ENCODE data around the gene OSBPL5.

OSBPL5 gene

DNA sequence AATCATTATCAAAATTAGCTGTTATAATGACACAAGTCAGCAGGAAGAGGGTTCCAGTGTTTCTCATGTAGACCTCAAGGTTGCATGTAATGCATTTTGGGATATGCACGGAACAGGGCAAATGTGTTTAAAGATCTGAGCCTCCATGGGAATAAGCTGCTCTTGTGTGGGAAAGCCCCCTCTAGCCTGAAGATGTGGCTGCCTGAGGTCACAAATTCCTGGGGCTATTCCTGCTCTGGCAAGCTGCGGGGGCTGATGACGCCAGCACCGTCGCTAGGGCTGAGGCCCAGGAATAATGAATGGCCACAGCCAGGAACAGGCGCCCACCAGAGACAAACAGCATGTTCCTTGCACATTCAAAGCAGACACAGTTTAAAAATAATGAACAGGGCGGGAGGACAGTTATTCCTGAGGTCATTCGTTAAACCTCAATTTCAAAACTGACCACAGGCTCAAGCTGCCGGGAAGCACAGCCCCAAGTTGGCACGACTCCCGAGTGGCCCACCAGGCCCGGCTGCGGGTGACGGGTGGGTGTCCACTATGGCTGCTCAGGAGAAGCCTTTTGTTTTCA lies 11.7 kb downstream of the OSBPL5 start:
- Mint-ChIP-seq H3K27me3 (no peaks in the 10 kb centered on the region), H3K4me1 (peaks cover 46% of the 10 kb centered on the region), H3K27ac (peak overlapping the region in 1 of 2 donors; percentile 90), H3K4me3 (no peak overlapping the region), H3K9me3 (no peaks in the 10 kb centered on the region)
- no peak for ATAC-seq
- DNase-seq: no peak

GRCh38 chr11:3152471-3153110 lies 12.5 kb downstream of the OSBPL5 start:
- Mint-ChIP-seq H3K9me3 (no peaks in the 10 kb centered on the region), H3K4me3 (no peak overlapping the region), H3K4me1 (peaks cover 41% of the 10 kb centered on the region), H3K27me3 (no peaks in the 10 kb centered on the region), H3K27ac (no peak overlapping the region)
- ATAC-seq (no peak), DNase-seq (no peak)

- H3K9me3 Mint-ChIP-seq: no peaks in the 10 kb centered on the region
- no peak overlapping the region for H3K4me3 Mint-ChIP-seq
- H3K27ac Mint-ChIP-seq: no peak overlapping the region
- ATAC-seq: no peak
- H3K27me3 Mint-ChIP-seq: no peaks in the 10 kb centered on the region
- no peak for DNase-seq
- peaks cover 33% of the 10 kb centered on the region for H3K4me1 Mint-ChIP-seq
These were observed 14.4 kb downstream of the OSBPL5 start for GRCh38 chr11:3150726-3151125.

GRCh38 chr11:3149852-3150188 lies 15.3 kb downstream of the OSBPL5 start:
- H3K27me3 Mint-ChIP-seq: no peaks in the 10 kb centered on the region
- DNase-seq: no peak
- ATAC-seq: no peak
- H3K27ac Mint-ChIP-seq: no peak overlapping the region
- H3K9me3 Mint-ChIP-seq: no peaks in the 10 kb centered on the region
- H3K4me1 Mint-ChIP-seq: peaks cover 38% of the 10 kb centered on the region
- no peak overlapping the region for H3K4me3 Mint-ChIP-seq

DNA sequence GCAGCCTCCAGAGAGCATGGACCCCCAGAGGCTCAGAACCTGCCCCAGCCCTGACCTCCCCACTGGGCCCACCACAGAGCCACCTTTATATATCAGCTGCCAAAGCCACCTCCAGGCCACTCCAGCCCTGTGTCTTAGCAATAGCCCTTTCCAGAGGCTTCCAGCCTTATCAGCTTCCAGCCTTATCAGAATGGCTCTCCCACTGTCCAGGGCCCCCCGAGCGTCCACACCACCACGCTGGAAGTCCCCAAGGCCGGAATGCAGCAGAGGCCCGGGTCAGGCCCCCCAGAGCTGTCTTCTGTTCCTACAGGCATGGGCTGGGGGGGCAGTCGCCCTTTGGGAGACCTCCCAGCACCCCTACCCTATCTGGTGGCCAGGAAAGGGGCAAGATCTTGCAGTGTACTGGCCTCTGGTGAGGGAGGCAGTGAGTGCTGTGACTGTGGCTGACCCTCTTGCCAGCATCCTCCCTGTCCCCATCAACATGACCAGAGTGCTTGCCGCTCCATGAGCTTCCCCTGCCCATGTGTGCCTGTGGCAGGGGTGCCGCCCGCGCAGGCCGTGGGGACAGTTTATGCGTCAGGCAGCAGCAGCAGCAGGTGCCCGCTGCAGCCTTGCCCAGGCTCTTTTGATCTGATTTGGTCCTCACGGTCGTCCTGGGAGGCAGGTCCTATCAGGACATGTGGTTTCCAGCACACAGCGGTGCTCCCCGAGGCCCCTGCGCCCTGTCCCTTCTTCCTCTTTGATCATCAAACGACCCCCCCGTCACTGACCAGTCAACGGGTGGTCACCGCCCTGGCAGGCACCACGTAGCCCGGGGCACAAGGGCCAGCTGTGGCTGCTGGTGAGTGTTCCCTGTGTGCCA lies 15.9 kb downstream of the OSBPL5 start:
- H3K4me1 Mint-ChIP-seq: peaks cover 38% of the 10 kb centered on the region
- no peak for ATAC-seq
- H3K27ac Mint-ChIP-seq: no peak overlapping the region
- H3K27me3 Mint-ChIP-seq: no peaks in the 10 kb centered on the region
- H3K4me3 Mint-ChIP-seq: no peak overlapping the region
- DNase-seq: no peak
- H3K9me3 Mint-ChIP-seq: no peaks in the 10 kb centered on the region

- no peaks in the 10 kb centered on the region for H3K9me3 Mint-ChIP-seq
- DNase-seq: no peak
- peak overlapping the region in 1 of 2 donors; percentile 21 for H3K27ac Mint-ChIP-seq
- no peak overlapping the region for H3K4me3 Mint-ChIP-seq
- peaks cover 38% of the 10 kb centered on the region for H3K4me1 Mint-ChIP-seq
- no peaks in the 10 kb centered on the region for H3K27me3 Mint-ChIP-seq
- no peak for ATAC-seq
These were observed 16.7 kb downstream of the OSBPL5 start for GRCh38 chr11:3148255-3148989.

DNA sequence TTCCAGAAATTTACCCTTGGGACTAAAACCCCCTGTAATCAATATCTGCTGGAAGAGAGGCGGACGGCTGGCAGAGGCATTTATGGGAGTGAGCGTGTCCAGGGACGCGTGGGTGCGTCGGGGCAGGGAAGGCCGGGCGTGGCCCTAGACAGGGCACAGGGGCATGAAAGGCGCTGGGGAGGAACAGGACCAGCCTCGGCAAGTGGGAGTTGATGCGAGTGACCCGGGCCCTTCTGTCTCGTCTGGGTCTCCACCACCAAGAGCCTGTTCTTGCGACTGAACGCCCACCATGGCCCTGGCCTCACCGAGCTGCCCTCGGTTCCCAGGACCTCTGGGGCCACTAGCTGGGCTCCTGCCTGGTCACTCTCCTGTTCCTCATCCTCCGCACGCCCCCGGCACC lies 17.5 kb downstream of the OSBPL5 start:
- Mint-ChIP-seq H3K9me3 (no peaks in the 10 kb centered on the region), H3K4me3 (no peak overlapping the region), H3K4me1 (peaks cover 35% of the 10 kb centered on the region), H3K27me3 (no peaks in the 10 kb centered on the region), H3K27ac (no peak overlapping the region)
- no peak for DNase-seq
- ATAC-seq: no peak

DNA sequence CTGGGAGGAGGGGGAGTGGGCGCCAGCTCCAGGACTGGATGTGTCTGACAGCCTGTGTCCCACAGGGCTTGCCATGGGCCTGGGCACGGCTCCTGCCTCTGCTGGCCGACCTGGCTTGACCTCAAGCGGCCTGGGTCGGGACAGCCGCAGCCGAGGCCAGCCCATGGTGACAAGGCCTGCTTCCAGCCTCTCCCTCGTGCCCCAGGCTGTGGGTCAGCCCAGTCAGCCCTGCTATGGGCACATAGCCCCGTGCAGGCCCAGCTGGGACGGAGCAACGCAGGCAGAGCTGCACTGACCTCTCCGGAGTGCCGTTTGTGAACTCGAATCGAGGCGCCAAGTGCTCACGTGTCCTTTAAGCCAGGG lies 17.9 kb downstream of the OSBPL5 start:
- no peak for DNase-seq
- Mint-ChIP-seq H3K27ac (no peak overlapping the region), H3K9me3 (no peaks in the 10 kb centered on the region), H3K4me3 (no peak overlapping the region), H3K27me3 (no peaks in the 10 kb centered on the region), H3K4me1 (peaks cover 35% of the 10 kb centered on the region)
- no peak for ATAC-seq

- no peak overlapping the region for H3K4me3 Mint-ChIP-seq
- DNase-seq: no peak
- H3K27ac Mint-ChIP-seq: no peak overlapping the region
- H3K9me3 Mint-ChIP-seq: no peaks in the 10 kb centered on the region
- H3K4me1 Mint-ChIP-seq: peaks cover 35% of the 10 kb centered on the region
- no peaks in the 10 kb centered on the region for H3K27me3 Mint-ChIP-seq
- no peak for ATAC-seq
These were observed 18.4 kb downstream of the OSBPL5 start for GRCh38 chr11:3146612-3147256.

- no peak for ATAC-seq
These were observed 19.9 kb downstream of the OSBPL5 start for GRCh38 chr11:3145206-3145520.

GRCh38 chr11:3144296-3145205 lies 20.6 kb downstream of the OSBPL5 start:
- no peak for ATAC-seq
- no peaks in the 10 kb centered on the region for H3K27me3 Mint-ChIP-seq
- DNase-seq: no peak
- no peak overlapping the region for H3K27ac Mint-ChIP-seq
- H3K4me3 Mint-ChIP-seq: no peak overlapping the region
- peaks cover 35% of the 10 kb centered on the region for H3K4me1 Mint-ChIP-seq
- H3K9me3 Mint-ChIP-seq: no peaks in the 10 kb centered on the region

More at GRCh38 chr11:3145206-3145520, 19.9 kb downstream of the OSBPL5 start:
- H3K9me3 Mint-ChIP-seq: no peaks in the 10 kb centered on the region
- no peak overlapping the region for H3K27ac Mint-ChIP-seq
- H3K4me3 Mint-ChIP-seq: no peak overlapping the region
- no peaks in the 10 kb centered on the region for H3K27me3 Mint-ChIP-seq
- no peak for DNase-seq
- peaks cover 35% of the 10 kb centered on the region for H3K4me1 Mint-ChIP-seq

GRCh38 chr11:3143136-3143880 lies 21.8 kb downstream of the OSBPL5 start:
- Mint-ChIP-seq H3K4me1 (peaks cover 33% of the 10 kb centered on the region), H3K27ac (peak overlapping the region in 1 of 2 donors; percentile 19), H3K27me3 (no peaks in the 10 kb centered on the region), H3K9me3 (no peaks in the 10 kb centered on the region), H3K4me3 (no peak overlapping the region)
- no peak for DNase-seq
- no peak for ATAC-seq

- ATAC-seq: no peak
These were observed 24.9 kb downstream of the OSBPL5 start for GRCh38 chr11:3140291-3140603.

More at GRCh38 chr11:3140291-3140603, 24.9 kb downstream of the OSBPL5 start:
- no peaks in the 10 kb centered on the region for H3K27me3 Mint-ChIP-seq
- no peak overlapping the region for H3K4me3 Mint-ChIP-seq
- H3K4me1 Mint-ChIP-seq: peaks cover 51% of the 10 kb centered on the region
- DNase-seq: no peak
- no peaks in the 10 kb centered on the region for H3K9me3 Mint-ChIP-seq
- no peak overlapping the region for H3K27ac Mint-ChIP-seq

Measured in stimulated activated naive CD8-positive, alpha-beta T cell treated with anti-CD3 and anti-CD28 coated beads, Interleukin-15, amount 100 ng/mL, for 72 hours (primary cell).